Gastrocnemius medialis (tissue), 4 donors: ENCODE data around the gene S1PR3. TPM values are rescaled to one million over a fixed set of nuclear protein-coding genes. Genes with fewer than 3 reads are reported as not detected.

Source experiments
- ATAC-seq, 2 donors: fragments of 150-250 bp; one replicate each; pipeline ENCODE4 v1.9.1; 2016
- DNase-seq, 2 donors: peaks; one replicate each; pipeline ENCODE4 v3.0.0-alpha.2; 2019
- H3K27ac ChIP-seq, 4 donors: fragments of 200-600 bp; sonication (generic); 1 replicate in 1 of 4; 2 replicates in 3 of 4; pipeline ENCODE4 v1.5.1; 2016 to 2018; ENCODE audit warnings: mild to moderate bottlenecking in 2 of 4, moderate library complexity in 1 of 4
- H3K27me3 ChIP-seq, 3 donors: fragments of 200-600 bp; sonication (generic) in 2 of 3; 1 replicate in 1 of 3; 2 replicates in 2 of 3; pipeline versions ENCODE4 v1.5.1 to v1.6.0; 2016 to 2019; ENCODE audit warnings: mild to moderate bottlenecking in 1 of 3, moderate library complexity in 1 of 3
- H3K36me3 ChIP-seq, 2 donors: fragments of 200-600 bp; sonication (generic) in 1 of 2; one replicate each; pipeline ENCODE4 v1.5.1; 2017 to 2018
- H3K4me1 ChIP-seq, 2 donors: fragments of 200-600 bp; sonication (generic) in 1 of 2; one replicate each; pipeline ENCODE4 v1.5.1; 2016 to 2017; ENCODE audit warnings: mild to moderate bottlenecking in 2 of 2
- H3K4me3 ChIP-seq, 4 donors: fragments of 200-600 bp; sonication (generic) in 3 of 4; 1 replicate in 1 of 4; 2 replicates in 3 of 4; pipeline ENCODE4 v1.5.1; 2016 to 2019; ENCODE audit warnings: mild to moderate bottlenecking in 2 of 4
- H3K9me3 ChIP-seq, 3 donors: fragments of 200-600 bp; sonication (generic) in 2 of 3; 1 replicate in 1 of 3; 2 replicates in 2 of 3; pipeline ENCODE4 v1.5.1; 2016 to 2019
- POLR2A ChIP-seq, 2 donors: fragments of 450-650 bp; IDR thresholded peaks; one replicate each; pipeline ENCODE4 v1.6.1; 2017; ENCODE audit warnings: antibody characterized with exemption in 2 of 2, mild to moderate bottlenecking in 2 of 2, moderate library complexity in 2 of 2
- in situ Hi-C, 4 donors: fragments of 200-750 bp; cut with MboI; loops; one replicate each; pipeline versions ENCODE4 v1.15.0 to v1.8.0; 2017; ENCODE audit warnings: low sequenced_read_pairs in 4 of 4
- intact Hi-C: fragments of 100-400 bp; cut with DNase I; formaldehyde crosslinking; loops from one replicate; pipeline ENCODE4 v1.15.1; 2023; ENCODE audit warnings: low total_unique reads
- total RNA-seq, 4 donors: library from RNA; depleted of rRNA; stranded (reverse); fragments of >200 nt; gene quantifications; one replicate each; pipeline versions ENCODE4 v1.1.0 to v1.2.3, GENCODE V29; 2016
- TF ChIP-seq, protein P1 (sequence below), 5 experiments: fragments of 450-650 bp in 3 of 5; fragments of 200-600 bp in 2 of 5; sonication (generic) in 2 of 5; IDR thresholded peaks in 4 of 5; conservative IDR thresholded peaks in 1 of 5; 1 replicate in 4 of 5; 2 replicates in 1 of 5; pipeline ENCODE4 v1.5.1; 2016 to 2019; ENCODE audit warnings: antibody characterized with exemption in 5 of 5, mild to moderate bottlenecking in 3 of 5, moderate library complexity in 3 of 5

The S1PR3 gene
- total RNA-seq, 4 donors from 2014 or later = 3.3 to 13.4 (median 5.7) TPM

DNA sequence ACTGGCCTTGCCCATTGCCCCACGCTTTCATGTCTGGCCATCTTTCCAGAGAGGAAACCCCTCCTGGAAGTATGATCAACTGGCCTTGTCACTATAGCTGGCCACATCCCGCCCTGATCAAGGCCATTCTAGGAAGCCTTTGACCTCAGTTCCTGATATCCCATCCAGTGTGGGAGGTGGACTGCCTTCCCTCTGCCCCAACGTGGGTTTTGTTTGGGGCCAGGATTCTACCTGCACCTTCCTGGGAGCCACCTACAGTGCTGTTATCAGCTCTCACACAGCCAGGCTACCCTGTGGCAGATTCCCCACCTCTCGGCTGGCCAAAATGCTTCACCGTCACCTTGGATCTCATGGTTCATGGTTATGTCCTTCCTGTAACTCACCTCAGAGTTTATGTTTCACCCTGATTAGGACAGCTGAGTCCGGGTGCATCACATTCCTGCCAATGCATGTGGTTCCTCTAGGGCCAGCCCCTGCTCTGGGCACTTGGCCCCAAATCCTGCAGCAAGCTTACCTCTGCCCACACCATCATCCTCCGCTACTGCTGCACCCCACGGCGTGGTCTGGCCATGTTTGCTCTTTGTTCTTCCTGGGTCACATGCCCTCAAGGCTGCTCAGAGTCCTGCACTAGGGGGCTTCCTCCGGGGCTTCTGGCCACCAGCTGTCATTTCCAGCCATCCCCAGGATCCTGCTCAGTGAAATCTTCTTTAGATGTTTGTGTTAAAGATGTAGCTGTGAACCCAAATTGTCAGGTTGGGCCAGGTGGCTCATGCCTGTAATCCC is 24.2 kb upstream of the S1PR3 start:
- Histone ChIP-seq H3K36me3 (no peaks in the 10 kb centered on the region), H3K4me3 (no peak overlapping the region), H3K27me3 (no peaks in the 10 kb centered on the region), H3K27ac (no peak overlapping the region), H3K4me1 (no peaks in the 10 kb centered on the region), H3K9me3 (no peaks in the 10 kb centered on the region)
- DNase-seq = no peak
- intact Hi-C loops (no loop called here), in situ Hi-C loops (no loop called here)
- no peak for ATAC-seq
- TF ChIP-seq POLR2A (IDR thresholded peaks at IDR 0.05) = no peak
- TF ChIP-seq, protein P1, sequence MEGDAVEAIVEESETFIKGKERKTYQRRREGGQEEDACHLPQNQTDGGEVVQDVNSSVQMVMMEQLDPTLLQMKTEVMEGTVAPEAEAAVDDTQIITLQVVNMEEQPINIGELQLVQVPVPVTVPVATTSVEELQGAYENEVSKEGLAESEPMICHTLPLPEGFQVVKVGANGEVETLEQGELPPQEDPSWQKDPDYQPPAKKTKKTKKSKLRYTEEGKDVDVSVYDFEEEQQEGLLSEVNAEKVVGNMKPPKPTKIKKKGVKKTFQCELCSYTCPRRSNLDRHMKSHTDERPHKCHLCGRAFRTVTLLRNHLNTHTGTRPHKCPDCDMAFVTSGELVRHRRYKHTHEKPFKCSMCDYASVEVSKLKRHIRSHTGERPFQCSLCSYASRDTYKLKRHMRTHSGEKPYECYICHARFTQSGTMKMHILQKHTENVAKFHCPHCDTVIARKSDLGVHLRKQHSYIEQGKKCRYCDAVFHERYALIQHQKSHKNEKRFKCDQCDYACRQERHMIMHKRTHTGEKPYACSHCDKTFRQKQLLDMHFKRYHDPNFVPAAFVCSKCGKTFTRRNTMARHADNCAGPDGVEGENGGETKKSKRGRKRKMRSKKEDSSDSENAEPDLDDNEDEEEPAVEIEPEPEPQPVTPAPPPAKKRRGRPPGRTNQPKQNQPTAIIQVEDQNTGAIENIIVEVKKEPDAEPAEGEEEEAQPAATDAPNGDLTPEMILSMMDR (IDR thresholded peaks at IDR 0.05 in 4 of 5, conservative IDR thresholded peaks at IDR 0.05 in 1 of 5) = no peak

DNA sequence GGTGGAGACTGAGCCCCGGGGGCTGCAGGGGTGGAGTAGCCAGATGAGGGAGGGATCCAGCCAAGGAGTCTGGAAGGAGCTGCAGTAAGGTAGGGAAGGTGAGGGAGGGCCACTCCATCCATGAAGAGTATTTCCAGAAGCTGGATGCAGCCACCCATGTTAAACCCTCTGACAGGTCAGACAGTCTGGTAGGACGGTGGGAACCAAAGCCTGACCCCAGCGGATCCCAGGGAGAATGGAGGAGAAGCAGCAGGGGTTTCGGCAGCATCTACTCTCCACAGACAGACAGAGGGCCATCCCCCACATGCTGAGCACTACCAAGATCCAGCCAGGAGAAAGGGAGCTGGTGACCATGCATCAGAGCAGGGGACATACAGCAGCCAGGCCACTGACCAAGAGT is 22.5 kb upstream of the S1PR3 start:
- H3K4me1 ChIP-seq = no peaks in the 10 kb centered on the region
- DNase-seq (no peak), ATAC-seq (no peak)
- in situ Hi-C loops (no loop called here), intact Hi-C loops (no loop called here)
- no peak for TF ChIP-seq POLR2A (IDR thresholded peaks at IDR 0.05)
- TF ChIP-seq, protein P1 (IDR thresholded peaks at IDR 0.05 in 4 of 5, conservative IDR thresholded peaks at IDR 0.05 in 1 of 5) = no peak
- H3K27ac ChIP-seq = no peak overlapping the region
- no peaks in the 10 kb centered on the region for H3K27me3 ChIP-seq
- H3K36me3 ChIP-seq = no peaks in the 10 kb centered on the region
- H3K4me3 ChIP-seq = no peak overlapping the region
- H3K9me3 ChIP-seq = no peaks in the 10 kb centered on the region

DNA sequence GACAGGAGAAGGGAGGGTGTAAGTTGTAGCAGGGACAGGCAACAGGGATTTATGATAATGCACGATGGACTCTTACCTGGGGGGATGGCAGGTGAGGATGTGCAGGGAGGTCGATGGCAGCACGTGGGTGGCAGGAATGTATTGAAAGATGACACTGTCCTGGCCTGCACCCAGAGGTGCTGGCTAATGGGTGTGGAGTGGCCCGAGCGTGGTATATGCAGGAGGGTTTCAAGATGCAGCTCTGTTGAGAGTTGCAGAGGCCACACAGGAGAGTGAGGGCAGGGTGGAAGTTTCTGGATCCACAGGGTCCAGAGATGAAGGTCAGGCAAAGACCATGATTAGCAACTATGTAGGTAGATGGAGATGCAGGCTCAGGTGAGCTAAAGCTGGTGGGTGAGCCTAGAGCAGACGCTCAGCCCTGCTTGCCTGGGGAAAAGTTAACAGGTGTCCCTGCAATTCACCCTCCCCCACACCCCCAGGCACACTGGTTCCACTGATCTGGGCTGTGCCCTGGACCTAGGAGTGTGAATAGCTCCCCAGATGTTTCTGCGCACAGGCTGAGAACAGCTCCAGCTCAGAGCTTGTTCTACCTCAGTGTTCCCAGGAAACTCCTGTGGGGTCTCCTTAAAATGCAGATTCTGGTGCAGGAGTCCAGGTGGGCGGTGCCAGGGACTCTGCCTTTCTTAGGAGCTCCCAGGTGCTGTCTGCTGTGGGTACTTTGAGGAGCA is 21.5 kb upstream of the S1PR3 start:
- DNase-seq = no peak
- in situ Hi-C loops = no loop called here
- no peaks in the 10 kb centered on the region for H3K27me3 ChIP-seq

DNA sequence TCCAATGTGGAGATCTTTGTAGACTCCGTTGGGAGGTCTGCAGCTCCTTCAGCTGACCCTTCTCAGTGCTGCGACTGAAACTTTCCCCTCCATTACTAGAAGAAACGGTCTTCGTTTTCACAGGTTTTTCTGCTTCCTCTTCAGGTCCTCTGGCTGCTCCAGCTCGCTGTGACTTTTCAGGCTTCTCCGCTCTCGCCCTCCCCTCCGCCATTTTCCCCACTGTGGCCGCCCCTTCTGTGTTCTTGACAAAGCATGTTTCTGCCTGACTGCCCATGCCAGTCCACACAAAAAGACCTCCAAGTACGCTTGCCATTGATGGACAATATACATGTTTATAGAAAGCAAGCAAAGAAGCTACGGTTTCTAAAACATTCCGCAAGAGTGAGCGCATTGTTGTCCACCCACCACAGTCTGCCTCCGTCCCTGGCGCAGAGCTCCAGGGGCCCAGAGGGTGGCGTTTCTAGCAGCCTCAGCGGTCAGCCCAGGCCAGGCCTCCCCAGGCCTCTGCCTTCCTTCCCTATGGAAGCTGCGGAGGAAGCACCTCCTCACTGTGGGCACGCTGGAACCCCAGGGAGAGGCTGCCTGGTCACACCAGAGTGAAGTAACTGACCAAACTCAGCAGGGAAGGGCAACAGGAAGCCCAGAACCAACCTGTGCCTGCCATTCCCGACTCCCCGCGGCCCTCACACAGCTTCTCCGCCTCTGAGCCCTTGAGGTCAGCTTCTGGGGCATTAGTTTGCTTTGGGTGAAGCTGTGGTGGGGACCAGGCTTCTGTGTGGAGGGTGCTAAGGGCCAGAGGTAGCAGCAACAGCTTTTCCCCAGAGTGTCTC is 19.9 kb upstream of the S1PR3 start:
- no peak for ATAC-seq
- Histone ChIP-seq H3K36me3 (no peaks in the 10 kb centered on the region), H3K9me3 (no peaks in the 10 kb centered on the region), H3K4me1 (no peaks in the 10 kb centered on the region), H3K4me3 (no peak overlapping the region), H3K27ac (no peak overlapping the region), H3K27me3 (no peaks in the 10 kb centered on the region)
- no peak for DNase-seq
- in situ Hi-C loops = no loop called here
- TF ChIP-seq POLR2A (IDR thresholded peaks at IDR 0.05) = no peak
- TF ChIP-seq, protein P1 (IDR thresholded peaks at IDR 0.05 in 4 of 5, conservative IDR thresholded peaks at IDR 0.05 in 1 of 5) = no peak
- intact Hi-C loops = no loop called here

More for the DNA sequence above, 21.5 kb upstream of the S1PR3 start:
- H3K4me3 ChIP-seq = no peak overlapping the region
- no peak for ATAC-seq
- no peak overlapping the region for H3K27ac ChIP-seq
- no peaks in the 10 kb centered on the region for H3K36me3 ChIP-seq
- no peak for TF ChIP-seq POLR2A (IDR thresholded peaks at IDR 0.05)
- TF ChIP-seq, protein P1 (IDR thresholded peaks at IDR 0.05 in 4 of 5, conservative IDR thresholded peaks at IDR 0.05 in 1 of 5) = no peak
- H3K4me1 ChIP-seq = no peaks in the 10 kb centered on the region
- intact Hi-C loops = no loop called here
- no peaks in the 10 kb centered on the region for H3K9me3 ChIP-seq
